ENCODE results near the gene ITIH5.

DNA sequence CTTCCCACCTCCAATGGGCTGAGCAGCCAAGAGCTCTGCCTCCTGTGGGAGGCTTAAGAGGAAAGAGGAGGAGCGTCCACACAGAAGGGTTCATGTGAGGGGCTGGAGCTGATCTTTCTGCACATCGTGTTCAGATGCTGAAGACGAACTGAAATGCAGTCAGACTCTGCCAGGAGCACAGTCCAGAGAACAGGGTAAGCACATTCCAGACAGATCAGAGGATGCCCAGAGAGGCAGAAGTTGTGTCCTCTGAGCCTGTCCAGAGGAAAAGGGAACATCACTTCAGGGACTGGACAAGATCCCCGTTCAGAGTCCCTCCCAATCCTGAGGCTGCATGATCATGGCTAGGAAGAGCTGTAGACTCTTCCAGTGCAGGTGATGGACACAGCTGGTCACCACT lies 72.9 kb downstream of the ITIH5 start:
- TF ChIP-seq CTCF (IDR thresholded peaks at IDR 0.05; ENCODE audit: insufficient read depth, low read depth, low read length) = no peak
- TF ChIP-seq EZH2 (IDR thresholded peaks at IDR 0.05; ENCODE audit: insufficient read depth, low read length) = no peak
